HG02759 (cell line): Measurements from ENCODE around the gene TNFSF15.

Experiments
- ATAC-seq: cut with Tn5 transposase; IDR thresholded peaks from one replicate; pipeline ENCODE4 v1.9.1; 2021; ENCODE audit warnings: mild to moderate bottlenecking, moderate library complexity; ENCODE audit not compliant: unreplicated experiment

The TNFSF15 gene

GRCh38 chr9:114805670-114806525 lies at the start of gene TNFSF15:
Gene TNFSF15 (minus strand): TSS chr9:114806039. CDS start chr9:114806012, 27 bp downstream.
- peak; percentile 91 for ATAC-seq

GRCh38 chr9:114855488-114855887 lies 49.6 kb upstream of the TNFSF15 start:
- no peak for ATAC-seq

- no peak for ATAC-seq
Measured at GRCh38 chr9:114854736-114855355, 49.0 kb upstream of the TNFSF15 start.

- ATAC-seq, result no peak
Measured at GRCh38 chr9:114853071-114853855, 47.4 kb upstream of the TNFSF15 start.

GRCh38 chr9:114852050-114852594 lies 46.3 kb upstream of the TNFSF15 start:
- ATAC-seq, result no peak

- ATAC-seq, result no peak
Measured at GRCh38 chr9:114851306-114851705, 45.5 kb upstream of the TNFSF15 start.

- no peak for ATAC-seq
Measured at GRCh38 chr9:114850871-114851270, 45.0 kb upstream of the TNFSF15 start.

- ATAC-seq, result no peak
Measured at GRCh38 chr9:114849450-114849849, 43.6 kb upstream of the TNFSF15 start.

- no peak for ATAC-seq
Measured at GRCh38 chr9:114847492-114848417, 41.9 kb upstream of the TNFSF15 start.

- no peak for ATAC-seq
Measured at GRCh38 chr9:114845373-114845772, 39.5 kb upstream of the TNFSF15 start.

GRCh38 chr9:114844766-114845165 lies 38.9 kb upstream of the TNFSF15 start:
- ATAC-seq, result no peak

GRCh38 chr9:114837923-114838322 lies 32.1 kb upstream of the TNFSF15 start:
- no peak for ATAC-seq

- no peak for ATAC-seq
Measured at GRCh38 chr9:114836769-114837168, 30.9 kb upstream of the TNFSF15 start.

- ATAC-seq, result no peak
Measured at GRCh38 chr9:114834386-114834785, 28.5 kb upstream of the TNFSF15 start.

- ATAC-seq, result no peak
Measured at GRCh38 chr9:114830546-114830945, 24.7 kb upstream of the TNFSF15 start.

GRCh38 chr9:114829574-114830440 lies 24.0 kb upstream of the TNFSF15 start:
- ATAC-seq, result no peak

GRCh38 chr9:114828303-114828650 lies 22.4 kb upstream of the TNFSF15 start:
- no peak for ATAC-seq

GRCh38 chr9:114827641-114828302 lies 21.9 kb upstream of the TNFSF15 start:
- no peak for ATAC-seq

- no peak for ATAC-seq
Measured at GRCh38 chr9:114826431-114826830, 20.6 kb upstream of the TNFSF15 start.
